ENCODE data around the gene HBG2.

- TF ChIP-seq GATA2 (IDR thresholded peaks at IDR 0.05; ENCODE audit: low read depth, low read length) (no peak), GATA3 (IDR thresholded peaks at IDR 0.05; ENCODE audit: low read depth, low read length) (no peak)
These were observed 27.8 kb downstream of the HBG2 start, which contains the start of gene HBB for GRCh38 chr11:5226732-5227310.
